A549 (cell line): ENCODE data around the gene SIGLEC8.

Experiments
- NFE2L2 ChIP-seq: fragments of 150-350 bp; conservative IDR thresholded peaks from 2 replicates; pipeline ENCODE4 v1.6.1; 2014; ENCODE audit warnings: low read length
- TF ChIP-seq, protein P1 (sequence below): fragments of >200 bp; sonication (Bioruptor Twin); formaldehyde crosslinking; IDR thresholded peaks from 3 replicates; pipeline ENCODE4 v1.5.1; 2016

DNA sequence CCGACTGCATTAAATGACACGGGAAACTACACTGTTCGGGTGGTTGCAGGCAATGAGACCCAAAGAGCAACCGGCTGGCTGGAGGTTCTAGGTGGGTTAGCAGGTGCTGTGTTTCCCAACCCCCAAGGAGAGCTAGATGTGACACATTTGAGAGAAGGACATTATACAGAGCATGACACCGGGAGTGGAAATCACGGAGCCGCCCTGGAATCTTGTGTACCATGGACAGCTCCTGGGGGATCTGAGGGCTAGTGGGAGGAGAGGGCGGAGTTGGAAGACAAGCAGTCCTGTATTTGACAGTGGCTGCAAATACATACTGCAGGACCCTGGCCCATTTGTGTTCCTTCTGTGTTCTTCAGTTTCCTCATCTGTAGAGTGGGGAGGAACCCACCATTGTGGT lies 22.3 kb upstream of the SIGLEC8 start:
- TF ChIP-seq, protein P1, sequence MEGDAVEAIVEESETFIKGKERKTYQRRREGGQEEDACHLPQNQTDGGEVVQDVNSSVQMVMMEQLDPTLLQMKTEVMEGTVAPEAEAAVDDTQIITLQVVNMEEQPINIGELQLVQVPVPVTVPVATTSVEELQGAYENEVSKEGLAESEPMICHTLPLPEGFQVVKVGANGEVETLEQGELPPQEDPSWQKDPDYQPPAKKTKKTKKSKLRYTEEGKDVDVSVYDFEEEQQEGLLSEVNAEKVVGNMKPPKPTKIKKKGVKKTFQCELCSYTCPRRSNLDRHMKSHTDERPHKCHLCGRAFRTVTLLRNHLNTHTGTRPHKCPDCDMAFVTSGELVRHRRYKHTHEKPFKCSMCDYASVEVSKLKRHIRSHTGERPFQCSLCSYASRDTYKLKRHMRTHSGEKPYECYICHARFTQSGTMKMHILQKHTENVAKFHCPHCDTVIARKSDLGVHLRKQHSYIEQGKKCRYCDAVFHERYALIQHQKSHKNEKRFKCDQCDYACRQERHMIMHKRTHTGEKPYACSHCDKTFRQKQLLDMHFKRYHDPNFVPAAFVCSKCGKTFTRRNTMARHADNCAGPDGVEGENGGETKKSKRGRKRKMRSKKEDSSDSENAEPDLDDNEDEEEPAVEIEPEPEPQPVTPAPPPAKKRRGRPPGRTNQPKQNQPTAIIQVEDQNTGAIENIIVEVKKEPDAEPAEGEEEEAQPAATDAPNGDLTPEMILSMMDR, result no peak
- no peak for TF ChIP-seq NFE2L2
